ENCODE data around the gene PCDH9. TPM values are rescaled to one million over a fixed set of nuclear protein-coding genes. Genes with fewer than 3 reads are reported as not detected.

Gene PCDH9
- total RNA-seq, 1 donor from 2014 or later = 1.9 TPM

GRCh38 chr13:67175836-67176459 lies 54.2 kb downstream of the PCDH9 start:
- TF ChIP-seq CTCF (IDR thresholded peaks at IDR 0.05; ENCODE audit: unreplicated experiment) = no peak
- DNase-seq (ENCODE audit: low spot score) = no peak
- H3K9me3 Mint-ChIP-seq (ENCODE audit: unreplicated experiment) = no peaks in the 10 kb centered on the region
- no peak overlapping the region for H3K4me3 Mint-ChIP-seq (ENCODE audit: unreplicated experiment)
- no peaks in the 10 kb centered on the region for H3K4me1 Mint-ChIP-seq (ENCODE audit: unreplicated experiment)
- H3K27me3 Mint-ChIP-seq (ENCODE audit: unreplicated experiment) = no peaks in the 10 kb centered on the region
- no peak overlapping the region for H3K27ac Mint-ChIP-seq (ENCODE audit: unreplicated experiment)
- no peaks in the 10 kb centered on the region for H3K36me3 Mint-ChIP-seq (ENCODE audit: low read depth, unreplicated experiment)

GRCh38 chr13:67168384-67168783 lies 61.8 kb downstream of the PCDH9 start:
- DNase-seq (ENCODE audit: low spot score) = no peak
- Mint-ChIP-seq H3K4me1 (ENCODE audit: unreplicated experiment) (no peaks in the 10 kb centered on the region), H3K36me3 (ENCODE audit: low read depth, unreplicated experiment) (no peaks in the 10 kb centered on the region), H3K27ac (ENCODE audit: unreplicated experiment) (no peak overlapping the region), H3K27me3 (ENCODE audit: unreplicated experiment) (no peaks in the 10 kb centered on the region), H3K4me3 (ENCODE audit: unreplicated experiment) (no peak overlapping the region), H3K9me3 (ENCODE audit: unreplicated experiment) (no peaks in the 10 kb centered on the region)
- no peak for TF ChIP-seq CTCF (IDR thresholded peaks at IDR 0.05; ENCODE audit: unreplicated experiment)

- Mint-ChIP-seq H3K27ac (ENCODE audit: unreplicated experiment) (no peak overlapping the region), H3K27me3 (ENCODE audit: unreplicated experiment) (no peaks in the 10 kb centered on the region), H3K9me3 (ENCODE audit: unreplicated experiment) (no peaks in the 10 kb centered on the region), H3K36me3 (ENCODE audit: low read depth, unreplicated experiment) (no peaks in the 10 kb centered on the region), H3K4me1 (ENCODE audit: unreplicated experiment) (no peaks in the 10 kb centered on the region), H3K4me3 (ENCODE audit: unreplicated experiment) (no peak overlapping the region)
- DNase-seq (ENCODE audit: low spot score) = no peak
- TF ChIP-seq CTCF (IDR thresholded peaks at IDR 0.05; ENCODE audit: unreplicated experiment) = no peak
These were observed 62.7 kb downstream of the PCDH9 start for GRCh38 chr13:67167420-67167819.

- no peaks in the 10 kb centered on the region for H3K27me3 Mint-ChIP-seq (ENCODE audit: unreplicated experiment)
- no peak overlapping the region for H3K4me3 Mint-ChIP-seq (ENCODE audit: unreplicated experiment)
- DNase-seq (ENCODE audit: low spot score) = no peak
- no peaks in the 10 kb centered on the region for H3K36me3 Mint-ChIP-seq (ENCODE audit: low read depth, unreplicated experiment)
- H3K9me3 Mint-ChIP-seq (ENCODE audit: unreplicated experiment) = no peaks in the 10 kb centered on the region
- no peaks in the 10 kb centered on the region for H3K4me1 Mint-ChIP-seq (ENCODE audit: unreplicated experiment)
- no peak overlapping the region for H3K27ac Mint-ChIP-seq (ENCODE audit: unreplicated experiment)
- TF ChIP-seq CTCF (IDR thresholded peaks at IDR 0.05; ENCODE audit: unreplicated experiment) = no peak
These were observed 69.0 kb downstream of the PCDH9 start for GRCh38 chr13:67161176-67161575.

- Mint-ChIP-seq H3K36me3 (ENCODE audit: low read depth, unreplicated experiment) (no peaks in the 10 kb centered on the region), H3K4me1 (ENCODE audit: unreplicated experiment) (no peaks in the 10 kb centered on the region), H3K4me3 (ENCODE audit: unreplicated experiment) (no peak overlapping the region), H3K27ac (ENCODE audit: unreplicated experiment) (no peak overlapping the region), H3K9me3 (ENCODE audit: unreplicated experiment) (no peaks in the 10 kb centered on the region), H3K27me3 (ENCODE audit: unreplicated experiment) (peaks cover 4% of the 10 kb centered on the region)
- DNase-seq (ENCODE audit: low spot score) = no peak
- TF ChIP-seq CTCF (IDR thresholded peaks at IDR 0.05; ENCODE audit: unreplicated experiment) = no peak
These were observed 71.2 kb downstream of the PCDH9 start for GRCh38 chr13:67158903-67159302.

Measured in endothelial cell (in vitro differentiated cells).